IMR-90 (cell line): ENCODE measurements around the gene BRPF1. TPM values are rescaled to one million over a fixed set of nuclear protein-coding genes. Genes with fewer than 3 reads are reported as not detected.

Experiments
- ATAC-seq: fragments of 200-7000 bp; cut with Tn5 transposase; 2 replicates; pipeline ENCODE4 v1.9.1; 2020; ENCODE audit warnings: low read depth, mild to moderate bottlenecking, moderate library complexity
- BruUV-seq: library from RNA; stranded (reverse); fragments of 400-500 nt; replicated peaks from 2 replicates; lab custom pipeline; 2021; lab: Mats Ljungman, UMichigan
- CTCF ChIA-PET: fragments of 300-600 bp; formaldehyde crosslinking; extraction: SDS; loops from one replicate; lab custom pipeline; 2021; ENCODE audit warnings: antibody characterized with exemption; lab: Yijun Ruan, JAX
- POLR2A ChIA-PET: fragments of 300-600 bp; sonication (Branson Sonifier 250); formaldehyde crosslinking; loops from one replicate; lab custom pipeline; 2022; ENCODE audit warnings: antibody characterized with exemption; ENCODE audit not compliant: unreplicated experiment; lab: Charles Lee
- DNase-seq: peaks from one replicate; pipeline ENCODE4 v3.0.0; 2013
- H2AFZ ChIP-seq: replicated peaks from 2 replicates; pipeline ENCODE3; 2013; ENCODE audit warnings: low read length, mild to moderate bottlenecking; ENCODE audit not compliant: poor library complexity
- H2AK5ac ChIP-seq: 2 replicates; pipeline ENCODE4 v1.6.1; 2013; ENCODE audit warnings: low read depth, low read length, inconsistent platforms
- H2AK9ac ChIP-seq: replicated peaks from 2 replicates; pipeline ENCODE3; 2013; ENCODE audit warnings: mild to moderate bottlenecking, low read depth, low read length, moderate library complexity; ENCODE audit not compliant: poor library complexity
- H2BK120ac ChIP-seq: 2 replicates; pipeline ENCODE4 v1.6.1; 2013; ENCODE audit warnings: low read depth, low read length, inconsistent platforms
- H2BK15ac ChIP-seq: 3 replicates; pipeline ENCODE4 v1.6.1; 2013; ENCODE audit warnings: low read depth, low read length, inconsistent platforms
- H2BK20ac ChIP-seq: 2 replicates; pipeline ENCODE4 v1.6.1; 2013; ENCODE audit warnings: low read depth, mild to moderate bottlenecking, inconsistent platforms, low read length, moderate library complexity
- H2BK5ac ChIP-seq: 2 replicates; pipeline ENCODE4 v1.6.1; 2013; ENCODE audit warnings: mild to moderate bottlenecking, low read depth, low read length, inconsistent platforms; ENCODE audit not compliant: poor library complexity, severe bottlenecking
- H3K14ac ChIP-seq: replicated peaks from 2 replicates; pipeline ENCODE4 v1.6.1; 2013; ENCODE audit warnings: low read depth, low read length, inconsistent platforms
- H3K18ac ChIP-seq: 2 replicates; pipeline ENCODE4 v1.6.1; 2013; ENCODE audit warnings: low read depth, low read length, control low read depth
- H3K23ac ChIP-seq: 2 replicates; pipeline ENCODE4 v1.6.1; 2013; ENCODE audit warnings: low read depth, low read length, inconsistent platforms
- H3K27ac ChIP-seq: 2 replicates; pipeline ENCODE4 v1.5.1; 2013; ENCODE audit warnings: mild to moderate bottlenecking, control low read depth, low read length; ENCODE audit not compliant: insufficient read depth
- H3K27me3 ChIP-seq: 2 replicates; pipeline ENCODE4 v1.6.1; 2013; ENCODE audit warnings: low read length; ENCODE audit not compliant: control insufficient read depth, insufficient read depth
- H3K36me3 ChIP-seq: 2 replicates; pipeline ENCODE4 v1.6.1; 2013; ENCODE audit warnings: low read length, mixed read lengths; ENCODE audit not compliant: control insufficient read depth, insufficient read depth
- H3K4ac ChIP-seq: 2 replicates; pipeline ENCODE4 v1.6.1; 2013; ENCODE audit warnings: low read depth, low read length, inconsistent platforms
- H3K4me1 ChIP-seq: 2 replicates; pipeline ENCODE4 v1.6.1; 2013; ENCODE audit warnings: low read length, mixed read lengths; ENCODE audit not compliant: control insufficient read depth, insufficient read depth
- H3K4me2 ChIP-seq: 2 replicates; pipeline ENCODE4 v1.6.1; 2013; ENCODE audit warnings: low read depth, mild to moderate bottlenecking, control low read depth, low read length, moderate library complexity
- H3K4me3 ChIP-seq: 2 replicates; pipeline ENCODE4 v1.5.1; 2013; ENCODE audit warnings: low read depth, mild to moderate bottlenecking, control low read depth, low read length, moderate library complexity; ENCODE audit not compliant: insufficient read depth
- H3K56ac ChIP-seq: 2 replicates; pipeline ENCODE4 v1.6.1; 2013; ENCODE audit warnings: low read length, inconsistent platforms; ENCODE audit not compliant: insufficient read depth; ENCODE audit errors: extremely low read depth
- H3K79me1 ChIP-seq, 2 experiments: 2 replicates each; pipeline ENCODE4 v1.6.1; 2013; ENCODE audit warnings: low read length in 2 of 2, inconsistent platforms in 1 of 2, low read depth in 1 of 2
- H3K9ac ChIP-seq: 2 replicates; pipeline ENCODE4 v1.6.1; 2013; ENCODE audit warnings: low read depth, low read length, control low read depth
- H3K9me1 ChIP-seq: 2 replicates; pipeline ENCODE4 v1.6.1; 2013; ENCODE audit warnings: low read length, inconsistent platforms; ENCODE audit not compliant: insufficient read depth
- H3K9me3 ChIP-seq: 2 replicates; pipeline ENCODE4 v1.6.1; 2013; ENCODE audit warnings: low read length; ENCODE audit not compliant: control insufficient read depth, insufficient read depth
- H4K20me1 ChIP-seq: 2 replicates; pipeline ENCODE4 v1.6.1; 2013; ENCODE audit warnings: low read length, inconsistent platforms; ENCODE audit not compliant: insufficient read depth
- H4K5ac ChIP-seq: 2 replicates; pipeline ENCODE4 v1.6.1; 2013; ENCODE audit warnings: mild to moderate bottlenecking, low read depth, low read length, control low read depth
- H4K8ac ChIP-seq, 2 experiments: 2 replicates each; pipeline ENCODE4 v1.6.1; 2013; ENCODE audit warnings: low read depth in 2 of 2, low read length in 2 of 2, control low read depth in 1 of 2, inconsistent platforms in 1 of 2
- H4K91ac ChIP-seq: 2 replicates; pipeline ENCODE4 v1.6.1; 2013; ENCODE audit warnings: low read depth, low read length, inconsistent platforms; ENCODE audit not compliant: insufficient read depth
- MAZ ChIP-seq: IDR thresholded peaks from 2 replicates; pipeline ENCODE4 v1.6.1; 2012; ENCODE audit warnings: low read depth, mild to moderate bottlenecking, low read length, improper control_type of control experiment, moderate library complexity, borderline replicate concordance
- RAD21 ChIP-seq: IDR thresholded peaks from 2 replicates; pipeline ENCODE4 v1.6.1; 2012; ENCODE audit warnings: low read length, improper control_type of control experiment
- SMC3 ChIP-seq: fragments of 150-350 bp; IDR thresholded peaks from 2 replicates; pipeline ENCODE4 v1.6.1; 2016; ENCODE audit warnings: low read depth, mild to moderate bottlenecking, antibody characterized with exemption, low read length, moderate library complexity
- WGBS, 2 experiments: methylation state at CpG; one replicate each; pipeline versions ENCODE4 v1.1.5 to v1.1.7; 2013; ENCODE audit warnings: missing lambda C conversion rate in 2 of 2; ENCODE audit not compliant: insufficient read length in 1 of 2; ENCODE audit errors: extremely low coverage in 2 of 2; 5-methylcytosine and 5-hydroxymethylcytosine counted together
- dilution Hi-C: fragments of 300-500 bp; cut with HindIII; formaldehyde crosslinking; loops from one replicate; pipeline ENCODE4 v1.14.3; 2018; ENCODE audit warnings: low sequenced_read_pairs; ENCODE audit not compliant: unreplicated experiment
- in situ Hi-C: fragments of 300-500 bp; cut with MboI; formaldehyde crosslinking; loops from 3 replicates; pipeline ENCODE4 v1.14.3; 2019; ENCODE audit warnings: low sequenced_read_pairs, inconsistent platforms, mixed read lengths
- intact Hi-C: fragments of 100-400 bp; cut with micrococcal nuclease; formaldehyde crosslinking; loops from 2 replicates; pipeline ENCODE4 v1.10.0; 2022
- polyA plus RNA-seq, 3 experiments: library from polyadenylated mRNA; depleted of rRNA; stranded (reverse); fragments of >200 nt; gene quantifications; 2 replicates each; pipeline ENCODE4 v1.2.3, GENCODE V29; 2012; ENCODE audit warnings: low replicate concordance in 1 of 3
- total RNA-seq: library from RNA; depleted of rRNA; stranded (reverse); fragments of >200 nt; gene quantifications from 2 replicates; pipeline ENCODE4 v1.2.3, GENCODE V29; 2012
- TF ChIP-seq, protein P1 (sequence below): fragments of 150-350 bp; IDR thresholded peaks from 2 replicates; pipeline ENCODE4 v1.6.1; 2016; ENCODE audit warnings: low read depth, mild to moderate bottlenecking, low read length, moderate library complexity, borderline replicate concordance

The BRPF1 gene
- total and polyA plus RNA-seq, 2 of the 4 experiments (the other 2 are of a cell fraction) = 13.6 to 15.6 TPM

DNA sequence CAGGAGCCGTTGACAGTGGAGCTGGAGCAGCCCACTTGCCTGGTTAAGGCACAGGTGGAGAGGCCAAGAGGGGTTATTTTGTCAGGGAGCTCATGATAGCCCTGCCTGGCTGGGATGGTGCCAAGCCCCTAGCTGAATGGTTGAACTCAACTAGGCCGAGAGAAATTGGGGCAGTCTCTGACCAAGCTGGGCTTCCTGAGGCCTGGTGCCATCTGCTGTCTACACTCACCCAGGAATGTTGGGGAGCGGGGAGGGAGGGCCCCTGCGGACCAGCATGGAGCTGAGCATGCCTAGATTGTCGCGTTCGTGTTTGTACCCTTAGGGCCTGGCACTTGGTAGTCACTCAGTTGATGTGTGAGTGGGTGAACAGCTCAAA is 1.2 kb downstream of the BRPF1 start:
- Histone ChIP-seq H4K5ac (no peak overlapping the region), H3K4me3 (peak overlapping the region; percentile 94), H3K9ac (peak overlapping the region; percentile 58), H2AK9ac (peak overlapping the region; percentile 92), H3K14ac (no peak overlapping the region), H2BK5ac (no peak overlapping the region), H3K4me1 (peaks cover 8% of the 10 kb centered on the region; the same call in 1 of the 2 replicates), H2BK15ac (no peak overlapping the region), H3K9me1 (peaks cover 10% of the 10 kb centered on the region; the same call in 1 of the 2 replicates), H2AFZ (peak overlapping the region; percentile 5), H3K56ac (peak overlapping the region; percentile 65; the same call in 1 of the 2 replicates), H3K9me3 (no peaks in the 10 kb centered on the region), H3K18ac (no peak overlapping the region), H2BK20ac (no peak overlapping the region), H2AK5ac (0 out of 2 replicates have a peak overlapping the region, but pooled peaks have one; percentile 14), H3K36me3 (peaks cover 21% of the 10 kb centered on the region), H3K27ac (peak overlapping the region; percentile 15), H3K4ac (peak overlapping the region; percentile 4; the same call in 1 of the 2 replicates), H3K79me1 (peaks cover 17 to 48% of the 10 kb centered on the region in 2 experiments), H4K8ac (no peak overlapping the region), H3K27me3 (no peaks in the 10 kb centered on the region), H3K23ac (peak overlapping the region; percentile 85; the same call in 1 of the 2 replicates), H3K4me2 (peak overlapping the region; percentile 90), H4K91ac (no peak overlapping the region), H4K20me1 (peaks cover 33% of the 10 kb centered on the region), H2BK120ac (no peak overlapping the region)
- POLR2A ChIA-PET = interaction anchor here (1.1 kb wide), 1 partner anchor 16 kb away, joined by 5 read pairs; the partner anchor contains the start of gene OGG1
- dilution Hi-C loops = no loop called here
- peak; percentile 10 for DNase-seq
- in situ Hi-C loops = no loop called here
- CTCF ChIA-PET = no interaction called here
- intact Hi-C loops = loop anchor here (5.0 kb wide), 1 partner anchor 60 kb away; the partner anchor contains the start of genes ARPC4 and TADA3
- WGBS, 2 experiments = 14% methylated on average over 1 of the region's 7 CpGs; no CpG with 5 or more reads in 1 of the 2 experiments
- BruUV-seq = no TSS peak
- ATAC-seq = no peak
- TF ChIP-seq RAD21 (peak; percentile 10; the same call in 1 of the 2 replicates), MAZ (peak; percentile 13; the same call in 1 of the 2 replicates), SMC3 (peak; percentile 18; the same call in 1 of the 2 replicates)
- TF ChIP-seq, protein P1, sequence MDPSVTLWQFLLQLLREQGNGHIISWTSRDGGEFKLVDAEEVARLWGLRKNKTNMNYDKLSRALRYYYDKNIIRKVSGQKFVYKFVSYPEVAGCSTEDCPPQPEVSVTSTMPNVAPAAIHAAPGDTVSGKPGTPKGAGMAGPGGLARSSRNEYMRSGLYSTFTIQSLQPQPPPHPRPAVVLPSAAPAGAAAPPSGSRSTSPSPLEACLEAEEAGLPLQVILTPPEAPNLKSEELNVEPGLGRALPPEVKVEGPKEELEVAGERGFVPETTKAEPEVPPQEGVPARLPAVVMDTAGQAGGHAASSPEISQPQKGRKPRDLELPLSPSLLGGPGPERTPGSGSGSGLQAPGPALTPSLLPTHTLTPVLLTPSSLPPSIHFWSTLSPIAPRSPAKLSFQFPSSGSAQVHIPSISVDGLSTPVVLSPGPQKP = no peak
